Adrenal gland (tissue), 12 donors: ENCODE data around the gene DPP10. TPM values are rescaled to one million over a fixed set of nuclear protein-coding genes. Genes with fewer than 3 reads are reported as not detected.

ENCODE experiments used
- DNase-seq, 7 donors: peaks; one replicate each; pipeline ENCODE4 v3.0.0-alpha.2; 2019 to 2020
- H3K27ac ChIP-seq, 5 donors: fragments of 200-600 bp; sonication (generic) in 4 of 5; 1 replicate in 3 of 5; 2 replicates in 2 of 5; pipeline versions ENCODE4 v1.5.1 to v1.8.0; 2016 to 2020; ENCODE audit warnings: mild to moderate bottlenecking in 1 of 5
- H3K27me3 ChIP-seq: fragments of 200-600 bp; 2 replicates; pipeline ENCODE4 v1.8.0; 2021
- H3K36me3 ChIP-seq, 2 donors: fragments of 200-600 bp; replicated peaks in 1 of 2; 1 replicate in 1 of 2; 2 replicates in 1 of 2; pipeline versions ENCODE4 v1.5.1 to v1.8.0; 2018 to 2022
- H3K4me1 ChIP-seq, 2 donors: fragments of 200-600 bp; replicated peaks in 1 of 2; 1 replicate in 1 of 2; 2 replicates in 1 of 2; pipeline versions ENCODE4 v1.5.1 to v1.8.0; 2018 to 2021
- H3K4me3 ChIP-seq, 4 donors: fragments of 200-600 bp; sonication (generic) in 3 of 4; one replicate each; pipeline ENCODE4 v1.5.1; 2016 to 2018
- H3K9me3 ChIP-seq, 3 donors: fragments of 200-600 bp; sonication (generic) in 1 of 3; replicated peaks in 1 of 3; 1 replicate in 2 of 3; 2 replicates in 1 of 3; pipeline versions ENCODE4 v1.5.1 to v1.8.0; 2016 to 2021
- POLR2A ChIP-seq, 2 donors: fragments of 450-650 bp; IDR thresholded peaks; one replicate each; pipeline ENCODE4 v1.6.1; 2017; ENCODE audit warnings: antibody characterized with exemption in 2 of 2, mild to moderate bottlenecking in 2 of 2, moderate library complexity in 1 of 2
- WGBS, 4 donors: extraction: QIAGEN DNeasy Blood & Tissue Kit in 2 of 4; methylation state at CpG; one replicate each; pipeline versions ENCODE4 v1.1.5 to v1.1.7; 2013 to 2017; 5-methylcytosine and 5-hydroxymethylcytosine counted together
- intact Hi-C, 2 donors: fragments of 100-400 bp; cut with DNase I; formaldehyde crosslinking; loops; one replicate each; pipeline versions ENCODE4 v1.14.1 to v1.15.0; 2022 to 2023
- polyA plus RNA-seq, 3 donors: library from polyadenylated mRNA; stranded (reverse); fragments of 200-250 nt in 2 of 3; fragments of 350-450 nt in 1 of 3; fragmentation: Illumina TruSeq in 1 of 3; extraction: RNeasy Lipid Tissue Mini Kit (QIAGEN cat#74804) in 1 of 3; gene quantifications; one replicate each; pipeline ENCODE4 v1.2.3, GENCODE V29; 2013 to 2014
- total RNA-seq, 9 donors: library from RNA; depleted of rRNA in 4 of 9; stranded (reverse); fragments of >200 nt in 4 of 9; fragments of 120-200 nt in 1 of 9; fragmentation: NEBNext Ultra II Directional in 1 of 9; extraction: Animal tissue kit (Norgen Biotek cat#: 25700) in 1 of 9; gene quantifications; one replicate each; pipeline versions ENCODE4 v1.1.0 to v1.2.4, GENCODE V29; 2013 to 2023
- TF ChIP-seq, protein P1 (sequence below), 6 experiments: fragments of 450-650 bp in 4 of 6; fragments of 200-600 bp in 2 of 6; sonication (generic) in 1 of 6; IDR thresholded peaks; 1 replicate in 5 of 6; 2 replicates in 1 of 6; pipeline versions ENCODE4 v1.5.1 to v1.8.0; 2016 to 2021; ENCODE audit warnings: antibody characterized with exemption in 6 of 6, mild to moderate bottlenecking in 2 of 6, moderate library complexity in 1 of 6
- donor health status: healthy with polysubstance abuse.
- donor health status: Bipolar disorder and iron deficiency.
- donor health status: DM: yes; HTN: yes; CAD: no.
- donor health status: DM: no; HTN: no; CAD: no.
- donor health status: DM: no; HTN: no; CAD: no.
- donor health status: DM: yes; HTN: yes; CAD: no.

Gene DPP10
- total and polyA plus RNA-seq, 12 donors, result 5.2 to 257 (median 32.0) TPM

DNA sequence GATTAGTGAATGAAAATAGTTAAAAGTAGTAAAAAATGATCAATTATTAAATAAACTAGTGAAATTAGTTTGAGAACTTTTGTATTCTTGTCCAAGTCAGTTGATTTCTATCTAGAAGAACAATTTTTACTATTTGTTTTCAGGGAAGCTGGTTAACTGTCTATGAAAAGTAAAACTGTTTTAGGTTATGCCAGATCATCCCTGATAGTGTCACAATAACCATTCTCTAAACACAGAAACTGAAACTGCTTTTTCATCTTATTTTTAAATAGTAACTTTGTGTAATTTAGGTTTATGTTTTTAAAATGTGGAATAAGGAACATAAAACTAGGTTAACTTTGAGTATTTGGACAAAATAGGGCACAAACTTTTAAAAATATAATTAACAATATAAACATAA lies 1087.2 kb downstream of the DPP10 start:
- no peaks in the 10 kb centered on the region for H3K4me1 ChIP-seq
- no peak overlapping the region for H3K27ac ChIP-seq
- no peak for TF ChIP-seq POLR2A (IDR thresholded peaks at IDR 0.05)
- TF ChIP-seq, protein P1, sequence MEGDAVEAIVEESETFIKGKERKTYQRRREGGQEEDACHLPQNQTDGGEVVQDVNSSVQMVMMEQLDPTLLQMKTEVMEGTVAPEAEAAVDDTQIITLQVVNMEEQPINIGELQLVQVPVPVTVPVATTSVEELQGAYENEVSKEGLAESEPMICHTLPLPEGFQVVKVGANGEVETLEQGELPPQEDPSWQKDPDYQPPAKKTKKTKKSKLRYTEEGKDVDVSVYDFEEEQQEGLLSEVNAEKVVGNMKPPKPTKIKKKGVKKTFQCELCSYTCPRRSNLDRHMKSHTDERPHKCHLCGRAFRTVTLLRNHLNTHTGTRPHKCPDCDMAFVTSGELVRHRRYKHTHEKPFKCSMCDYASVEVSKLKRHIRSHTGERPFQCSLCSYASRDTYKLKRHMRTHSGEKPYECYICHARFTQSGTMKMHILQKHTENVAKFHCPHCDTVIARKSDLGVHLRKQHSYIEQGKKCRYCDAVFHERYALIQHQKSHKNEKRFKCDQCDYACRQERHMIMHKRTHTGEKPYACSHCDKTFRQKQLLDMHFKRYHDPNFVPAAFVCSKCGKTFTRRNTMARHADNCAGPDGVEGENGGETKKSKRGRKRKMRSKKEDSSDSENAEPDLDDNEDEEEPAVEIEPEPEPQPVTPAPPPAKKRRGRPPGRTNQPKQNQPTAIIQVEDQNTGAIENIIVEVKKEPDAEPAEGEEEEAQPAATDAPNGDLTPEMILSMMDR (IDR thresholded peaks at IDR 0.05), result no peak
- H3K27me3 ChIP-seq, result no peaks in the 10 kb centered on the region
- H3K9me3 ChIP-seq, result no peaks in the 10 kb centered on the region
- no peaks in the 10 kb centered on the region for H3K36me3 ChIP-seq
- H3K4me3 ChIP-seq, result no peak overlapping the region
- no peak for DNase-seq
- intact Hi-C loops, result no loop called here

- DNase-seq, result no peak
These were observed 1090.6 kb downstream of the DPP10 start for GRCh38 chr2:115533081-115533480.

DNA sequence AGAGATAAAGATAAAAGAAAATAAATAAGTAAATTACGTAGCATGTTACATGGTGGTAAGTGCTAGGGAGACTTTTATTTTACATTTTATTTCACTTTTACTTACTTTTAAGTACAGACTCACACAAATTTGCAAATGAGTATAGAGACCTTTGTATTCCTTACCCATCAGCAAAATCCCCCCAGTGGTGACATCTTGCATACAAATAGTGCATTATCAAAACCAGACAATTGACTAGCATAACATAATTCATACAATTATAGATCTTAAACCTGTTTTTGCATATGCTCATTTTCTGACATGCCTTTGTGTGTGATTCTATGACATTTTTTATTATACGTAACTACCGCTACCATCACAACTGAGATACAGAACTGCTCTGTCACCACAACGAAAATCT lies 1099.4 kb downstream of the DPP10 start:
- no peak overlapping the region for H3K27ac ChIP-seq
- TF ChIP-seq, protein P1 (IDR thresholded peaks at IDR 0.05), result no peak
- no peak for TF ChIP-seq POLR2A (IDR thresholded peaks at IDR 0.05)
- H3K27me3 ChIP-seq, result no peaks in the 10 kb centered on the region
- H3K9me3 ChIP-seq, result no peaks in the 10 kb centered on the region
- WGBS, 4 donors, result 93 to 97% (median 94%) methylated on average over 4 of the region's 4 CpGs
- H3K36me3 ChIP-seq, result no peaks in the 10 kb centered on the region
- intact Hi-C loops, result no loop called here
- DNase-seq, result no peak
- H3K4me1 ChIP-seq, result no peaks in the 10 kb centered on the region
- H3K4me3 ChIP-seq, result no peak overlapping the region

More at GRCh38 chr2:115533081-115533480, 1090.6 kb downstream of the DPP10 start:
- Histone ChIP-seq H3K4me1 (no peaks in the 10 kb centered on the region), H3K9me3 (no peaks in the 10 kb centered on the region), H3K36me3 (no peaks in the 10 kb centered on the region), H3K4me3 (no peak overlapping the region), H3K27ac (no peak overlapping the region), H3K27me3 (no peaks in the 10 kb centered on the region)
- TF ChIP-seq POLR2A (IDR thresholded peaks at IDR 0.05), result no peak
- TF ChIP-seq, protein P1 (IDR thresholded peaks at IDR 0.05), result no peak
- intact Hi-C loops, result no loop called here
- WGBS, 4 donors, result 80 to 87% (median 86%) methylated on average over 4 of the region's 4 CpGs

DNA sequence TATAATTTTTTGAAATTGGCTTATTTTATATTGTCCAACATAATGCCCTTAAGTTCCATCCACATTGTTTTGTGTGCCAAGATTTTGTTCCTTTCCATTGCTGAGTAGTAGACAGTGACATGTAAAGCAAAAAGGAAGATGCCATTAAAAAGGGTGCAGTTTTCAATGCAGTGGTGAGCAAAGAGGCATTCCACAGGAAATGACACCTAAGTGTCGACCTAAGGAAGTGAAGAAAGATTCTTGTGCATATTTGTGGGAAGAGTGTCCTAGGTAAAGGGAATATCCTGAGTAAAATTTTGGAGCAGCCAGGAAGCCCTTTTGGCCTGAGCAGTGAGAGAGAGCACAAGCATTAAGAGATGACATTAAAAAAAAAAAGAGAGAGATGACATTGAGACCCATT lies 1099.9 kb downstream of the DPP10 start:
- Histone ChIP-seq H3K4me1 (no peaks in the 10 kb centered on the region), H3K36me3 (no peaks in the 10 kb centered on the region), H3K27me3 (no peaks in the 10 kb centered on the region), H3K4me3 (no peak overlapping the region), H3K27ac (no peak overlapping the region), H3K9me3 (no peaks in the 10 kb centered on the region)
- intact Hi-C loops, result no loop called here
- TF ChIP-seq, protein P1 (IDR thresholded peaks at IDR 0.05), result no peak
- TF ChIP-seq POLR2A (IDR thresholded peaks at IDR 0.05), result no peak
- 71 to 83% (median 77%) methylated on average over 1 of the region's 1 CpG for whole genome bisulfite sequencing, 4 donors
- DNase-seq, result no peak
